OCI-LY1 (cell line): ENCODE data around the gene RRAS2.

Experiments
- H2AFZ ChIP-seq: fragments of 200-600 bp; sonication (generic), shearing (Covaris generic); 2 replicates; pipeline ENCODE4 v1.6.0; 2014; ENCODE audit warnings: antibody characterized with exemption, mild to moderate bottlenecking, low read length
- H3F3A ChIP-seq: fragments of 200-600 bp; sonication (generic), shearing (Covaris generic); 2 replicates; pipeline ENCODE4 v1.6.0; 2014; ENCODE audit warnings: mild to moderate bottlenecking, antibody characterized with exemption, low read length, moderate library complexity; ENCODE audit not compliant: insufficient read depth
- H3K27ac ChIP-seq: fragments of 200-600 bp; sonication (generic); 2 replicates; pipeline ENCODE4 v1.5.1; 2014; ENCODE audit warnings: low read length, mixed run types, mild to moderate bottlenecking, low read depth; ENCODE audit not compliant: poor library complexity, severe bottlenecking
- H3K27me3 ChIP-seq: fragments of 200-600 bp; sonication (generic); 2 replicates; pipeline ENCODE4 v1.6.0; 2014; ENCODE audit warnings: antibody characterized with exemption, mild to moderate bottlenecking, low read length, moderate library complexity; ENCODE audit not compliant: insufficient read depth
- H3K36me3 ChIP-seq: fragments of 200-600 bp; sonication (generic); 2 replicates; pipeline ENCODE4 v1.6.1; 2014; ENCODE audit warnings: mild to moderate bottlenecking, antibody characterized with exemption, low read length, moderate library complexity, mixed read lengths; ENCODE audit not compliant: insufficient read depth
- H3K4me1 ChIP-seq: fragments of 200-600 bp; sonication (generic); 2 replicates; pipeline ENCODE4 v1.5.1; 2014; ENCODE audit warnings: mild to moderate bottlenecking, low read length, moderate library complexity; ENCODE audit not compliant: insufficient read depth, severe bottlenecking
- H3K4me2 ChIP-seq: fragments of 200-600 bp; sonication (generic), shearing (Covaris generic); 2 replicates; pipeline ENCODE4 v1.6.1; 2014; ENCODE audit warnings: low read length
- H3K4me3 ChIP-seq: fragments of 200-600 bp; sonication (generic); 2 replicates; pipeline ENCODE4 v1.5.1; 2014; ENCODE audit warnings: low read length, low read depth, mild to moderate bottlenecking, mixed read lengths; ENCODE audit not compliant: poor library complexity, severe bottlenecking
- H3K79me2 ChIP-seq: fragments of 200-600 bp; shearing (Covaris generic); 2 replicates; pipeline ENCODE4 v1.6.1; 2016; ENCODE audit warnings: mixed run types, low read length, mixed read lengths; ENCODE audit not compliant: insufficient read depth
- H3K9ac ChIP-seq: fragments of 200-600 bp; sonication (generic), shearing (Covaris generic); 2 replicates; pipeline ENCODE4 v1.6.1; 2014; ENCODE audit warnings: mild to moderate bottlenecking, low read length, mixed read lengths
- H3K9me2 ChIP-seq: fragments of 200-600 bp; sonication (generic), shearing (Covaris generic); 2 replicates; pipeline ENCODE4 v1.6.1; 2014; ENCODE audit warnings: low read depth, mild to moderate bottlenecking, low read length, mixed read lengths
- H3K9me3 ChIP-seq: fragments of 200-600 bp; shearing (Covaris generic); 2 replicates; pipeline ENCODE4 v1.6.1; 2014; ENCODE audit warnings: low read length, mixed read lengths
- H4K20me1 ChIP-seq: fragments of 200-600 bp; sonication (generic), shearing (Covaris generic); 2 replicates; pipeline ENCODE4 v1.6.0; 2016; ENCODE audit warnings: mild to moderate bottlenecking, low read length; ENCODE audit not compliant: insufficient read depth
- CTCF ChIP-seq: fragments of 200-600 bp; sonication (generic), shearing (Covaris generic); IDR thresholded peaks from 2 replicates; pipeline ENCODE4 v1.5.1; 2017; ENCODE audit warnings: mild to moderate bottlenecking, antibody characterized with exemption, low read length, moderate library complexity, mixed read lengths
- EZH2 ChIP-seq: fragments of 200-600 bp; sonication (generic), shearing (Covaris generic); IDR thresholded peaks from 2 replicates; pipeline ENCODE4 v1.8.0; 2017; ENCODE audit warnings: borderline replicate concordance, mixed run types, mild to moderate bottlenecking, antibody characterized with exemption, low read length, moderate library complexity, mixed read lengths

The RRAS2 gene

GRCh38 chr11:14370496-14370895 lies 11.5 kb upstream of the RRAS2 start:
- Histone ChIP-seq H3K9me3 (no peaks in the 10 kb centered on the region), H3K9me2 (no peaks in the 10 kb centered on the region), H3K79me2 (no peaks in the 10 kb centered on the region), H3K9ac (no peak overlapping the region), H3K4me1 (no peaks in the 10 kb centered on the region), H2AFZ (no peak overlapping the region), H4K20me1 (no peaks in the 10 kb centered on the region), H3K27me3 (0 out of 2 replicates have a peak, but pooled peaks cover 6% of the 10 kb centered on the region), H3F3A (no peaks in the 10 kb centered on the region), H3K36me3 (no peaks in the 10 kb centered on the region), H3K4me2 (no peak overlapping the region), H3K4me3 (no peak overlapping the region), H3K27ac (no peak overlapping the region)
- TF ChIP-seq CTCF: no peak
- no peak for TF ChIP-seq EZH2

- H3K79me2 ChIP-seq: no peaks in the 10 kb centered on the region
- no peaks in the 10 kb centered on the region for H3K9me3 ChIP-seq
- no peak for TF ChIP-seq CTCF
- TF ChIP-seq EZH2: no peak
- H3K27me3 ChIP-seq: 0 out of 2 replicates have a peak, but pooled peaks cover 6% of the 10 kb centered on the region
- H3K4me3 ChIP-seq: no peak overlapping the region
- no peak overlapping the region for H2AFZ ChIP-seq
- H3K4me1 ChIP-seq: no peaks in the 10 kb centered on the region
- H3K36me3 ChIP-seq: no peaks in the 10 kb centered on the region
- H3K27ac ChIP-seq: no peak overlapping the region
- H3K4me2 ChIP-seq: no peak overlapping the region
- H3K9ac ChIP-seq: no peak overlapping the region
- no peaks in the 10 kb centered on the region for H4K20me1 ChIP-seq
- no peaks in the 10 kb centered on the region for H3K9me2 ChIP-seq
- no peaks in the 10 kb centered on the region for H3F3A ChIP-seq
These were observed 10.6 kb upstream of the RRAS2 start for GRCh38 chr11:14369598-14369997.

- Histone ChIP-seq H3K9me3 (no peaks in the 10 kb centered on the region), H3K36me3 (no peaks in the 10 kb centered on the region), H3F3A (no peaks in the 10 kb centered on the region), H3K79me2 (no peaks in the 10 kb centered on the region), H3K9me2 (no peaks in the 10 kb centered on the region), H3K27me3 (0 out of 2 replicates have a peak, but pooled peaks cover 6% of the 10 kb centered on the region), H4K20me1 (no peaks in the 10 kb centered on the region), H3K4me3 (no peak overlapping the region), H3K9ac (no peak overlapping the region), H2AFZ (no peak overlapping the region), H3K4me2 (no peak overlapping the region), H3K27ac (no peak overlapping the region), H3K4me1 (no peaks in the 10 kb centered on the region)
- TF ChIP-seq EZH2 (no peak), CTCF (no peak)
These were observed 8.0 kb upstream of the RRAS2 start for GRCh38 chr11:14366936-14367335.
